Measurements from ENCODE around the gene VMO1.
A peak's percentile ranks its signal among the peaks of the same experiment; 100 is the strongest.

VMO1 gene

GRCh38 chr17:4796552-4796920 lies 10.4 kb upstream of the VMO1 start:
- DNase-seq = no peak

- no peak for DNase-seq
Measured at GRCh38 chr17:4795168-4795567, 9.0 kb upstream of the VMO1 start.

GRCh38 chr17:4790705-4791088 lies 4.5 kb upstream of the VMO1 start:
- no peak for DNase-seq

GRCh38 chr17:4789951-4790704 lies 4.0 kb upstream of the VMO1 start:
- DNase-seq = peak; percentile 52

GRCh38 chr17:4789701-4789950 lies 3.5 kb upstream of the VMO1 start:
- DNase-seq = no peak

GRCh38 chr17:4788807-4789700 lies 2.9 kb upstream of the VMO1 start, which contains the start of gene GLTPD2:
Gene GLTPD2, plus strand, starts transcription at chr17:4788964. Its CDS starts 48 bp downstream, at chr17:4789012.
- no peak for DNase-seq

GRCh38 chr17:4788159-4788806 lies 2.1 kb upstream of the VMO1 start:
- DNase-seq = no peak

- DNase-seq = no peak
Measured at GRCh38 chr17:4786516-4786915, 352 bp upstream of the VMO1 start.

GRCh38 chr17:4785311-4786105 lies 656 bp downstream of the VMO1 start:
- no peak for DNase-seq

- no peak for DNase-seq
Measured at GRCh38 chr17:4782652-4783051, 3.5 kb downstream of the VMO1 start.

GRCh38 chr17:4780325-4780955 lies 5.7 kb downstream of the VMO1 start:
- no peak for DNase-seq

GRCh38 chr17:4777969-4778760 lies 8.0 kb downstream of the VMO1 start:
- DNase-seq = no peak

- no peak for DNase-seq
Measured at GRCh38 chr17:4772235-4772613, 13.9 kb downstream of the VMO1 start.

GRCh38 chr17:4771519-4772234 lies 14.5 kb downstream of the VMO1 start, which contains the start of gene TM4SF5:
Gene TM4SF5, plus strand, starts transcription at chr17:4771886. Its CDS starts 37 bp downstream, at chr17:4771923.
- DNase-seq = no peak

GRCh38 chr17:4769628-4770027 lies 16.5 kb downstream of the VMO1 start:
- no peak for DNase-seq

GRCh38 chr17:4768298-4768697 lies 17.9 kb downstream of the VMO1 start:
- no peak for DNase-seq

- DNase-seq = no peak
Measured at GRCh38 chr17:4766723-4767122, 19.4 kb downstream of the VMO1 start.

GRCh38 chr17:4766201-4766600 lies 20.0 kb downstream of the VMO1 start:
- no peak for DNase-seq

GRCh38 chr17:4764595-4764994 lies 21.6 kb downstream of the VMO1 start:
- no peak for DNase-seq

GRCh38 chr17:4759776-4760236 lies 26.4 kb downstream of the VMO1 start:
- DNase-seq = no peak

GRCh38 chr17:4753392-4753791 lies 32.8 kb downstream of the VMO1 start:
- no peak for DNase-seq
